Stimulated activated CD4-positive, alpha-beta T cell treated with anti-CD3 and anti-CD28 coated beads, Interleukin-12 subunit alpha, Interleukin-12 subunit beta, amount 100 ng/mL, for 48 hours (primary cell): Measurements from ENCODE around the gene LYG2.
"Not testable (repeated sequence)": the region's sequence is repeated elsewhere in the genome, so short reads cannot be mapped to it uniquely, and the experiment has no call there.

ENCODE experiments used
- DNase-seq, 3 donors: peaks; one replicate each; pipeline ENCODE4 v3.0.0-alpha.2; 2020; ENCODE audit warnings: low read depth in 2 of 3, low spot score in 1 of 3

LYG2 gene

GRCh38 chr2:99255491-99256318 is at the start of gene LYG2:
LYG2 (minus strand) TSS chr2:99255666; CDS start chr2:99254260, 1,406 bp downstream.
- no peak for DNase-seq

DNA sequence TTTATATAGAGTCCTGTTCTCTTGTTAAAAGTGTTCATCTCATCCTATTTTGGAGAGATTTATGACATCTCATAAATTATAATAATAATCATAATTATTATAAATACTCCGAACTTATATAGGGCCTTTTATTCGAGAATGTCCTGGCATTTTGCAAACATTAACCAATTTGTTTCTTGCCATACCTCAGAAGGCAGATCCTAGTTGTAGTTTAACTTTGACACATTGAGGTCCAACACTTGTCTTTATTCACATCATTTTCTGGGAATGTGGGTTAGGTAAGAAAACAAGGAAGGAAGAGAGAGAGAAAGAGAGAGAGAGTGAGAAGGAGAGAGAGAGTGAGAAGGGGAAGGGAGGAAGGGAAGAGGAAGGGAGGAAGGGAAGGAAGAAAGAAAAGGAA is 45.6 kb upstream of the LYG2 start, which contains the start of gene LYG1:
Gene LYG1, minus strand, starts transcription at position 101 of the 400 bp plus-strand sequence. CDS start 5,527 bp downstream, outside the sequence.
- not testable (repeated sequence) for DNase-seq

GRCh38 chr2:99299580-99299979 is 44.1 kb upstream of the LYG2 start:
- no peak for DNase-seq

DNA sequence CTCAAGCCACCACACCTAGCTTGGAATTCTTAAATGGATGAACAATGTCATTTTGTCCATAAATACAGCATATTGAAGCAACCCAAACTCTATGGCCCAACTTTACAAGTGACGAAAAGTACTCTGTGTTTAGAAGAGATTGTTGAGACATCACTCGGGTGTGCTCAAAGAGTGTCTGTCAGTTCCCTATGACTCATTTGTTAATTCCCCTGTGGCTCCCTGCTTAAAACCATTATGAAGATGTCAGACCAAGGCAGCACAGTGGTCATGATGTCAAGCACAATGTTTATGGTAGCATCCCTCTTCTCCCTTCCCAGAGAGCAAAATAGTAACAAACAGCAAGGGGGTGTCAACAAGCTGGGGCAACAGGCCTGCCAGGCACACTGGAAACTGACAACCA is 42.5 kb upstream of the LYG2 start:
- no peak for DNase-seq

DNA sequence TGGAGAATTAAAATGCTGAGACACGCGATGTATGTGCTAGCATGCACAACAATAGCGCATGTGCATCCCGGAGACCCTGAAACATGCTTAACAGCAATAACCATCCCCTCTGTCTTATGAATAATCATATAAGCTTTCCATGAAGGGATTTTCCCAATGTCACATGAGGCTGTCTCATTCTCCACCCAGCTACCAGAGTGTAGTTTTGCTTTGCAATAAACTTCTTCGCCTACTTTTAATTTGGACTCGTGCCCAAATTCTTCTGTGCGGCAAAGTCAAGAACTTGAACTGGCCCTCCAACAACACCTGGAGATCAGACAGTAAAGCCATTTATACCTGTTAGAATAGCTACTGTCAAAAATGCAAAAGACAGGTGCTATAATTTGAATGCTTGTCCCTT is 30.1 kb upstream of the LYG2 start:
- no peak for DNase-seq

DNA sequence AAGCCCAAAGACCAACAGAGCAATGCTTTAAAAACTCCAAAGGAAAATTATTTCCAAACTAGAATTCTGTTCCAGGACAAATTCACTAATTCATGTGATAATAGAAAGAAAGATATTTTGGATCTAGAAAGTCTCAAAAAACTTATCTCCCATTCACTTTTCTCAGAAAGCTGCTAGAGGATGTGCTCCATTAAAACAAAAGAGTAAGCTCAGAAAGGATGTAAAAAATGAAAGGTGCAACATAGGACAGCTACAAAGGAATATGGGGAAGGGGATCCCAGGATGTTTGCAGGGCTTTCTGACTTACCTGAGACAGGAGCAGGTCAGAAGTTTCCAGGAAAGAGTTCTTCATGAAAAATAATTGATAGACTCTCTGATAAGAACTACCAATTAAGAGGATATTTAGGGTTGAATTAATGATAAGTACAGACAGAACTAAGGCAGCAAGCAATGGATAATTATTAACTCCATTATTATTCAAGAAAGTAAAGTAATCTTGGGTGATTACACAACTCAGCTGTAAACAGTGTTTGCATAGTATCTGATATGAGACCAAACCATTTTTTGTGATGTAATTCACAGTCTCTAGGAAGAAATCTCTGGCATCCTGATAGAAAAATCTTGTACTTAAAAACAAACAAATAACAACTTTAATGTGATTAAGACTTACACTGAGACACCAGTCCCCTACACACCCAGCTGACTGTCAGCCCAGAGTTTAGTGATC is 24.7 kb upstream of the LYG2 start:
- no peak for DNase-seq

- no peak for DNase-seq
Observed at GRCh38 chr2:99278793-99279291, 23.4 kb upstream of the LYG2 start.

DNA sequence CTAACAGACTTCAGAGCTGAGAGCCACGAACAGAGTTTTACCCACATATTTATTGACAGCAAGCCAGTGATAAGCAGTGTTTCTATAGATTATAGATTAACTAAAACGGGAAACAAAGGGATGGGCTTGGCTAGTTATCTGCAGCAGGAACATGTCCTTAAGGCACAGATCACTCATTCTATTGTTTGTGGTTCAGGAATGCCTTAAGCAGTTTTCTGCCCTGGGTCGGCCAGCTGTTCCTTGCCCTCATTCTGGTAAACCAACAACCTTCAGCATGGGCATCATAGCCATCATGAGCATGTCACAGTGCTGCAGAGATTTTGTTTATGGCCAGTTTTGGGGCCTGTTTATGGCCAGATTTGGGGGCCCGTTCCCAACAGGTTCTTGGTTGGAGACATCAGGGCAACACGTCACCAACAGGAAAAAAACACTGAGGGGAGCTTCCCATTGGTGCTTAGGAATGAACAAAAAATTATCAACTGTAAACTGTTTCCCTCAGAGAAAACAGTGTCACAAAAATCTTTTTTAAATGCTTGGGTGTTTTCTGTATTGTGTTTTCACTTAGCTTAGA is 22.8 kb upstream of the LYG2 start:
- not testable (repeated sequence) for DNase-seq

GRCh38 chr2:99275882-99276281 is 20.4 kb upstream of the LYG2 start:
- DNase-seq, result no peak

DNA sequence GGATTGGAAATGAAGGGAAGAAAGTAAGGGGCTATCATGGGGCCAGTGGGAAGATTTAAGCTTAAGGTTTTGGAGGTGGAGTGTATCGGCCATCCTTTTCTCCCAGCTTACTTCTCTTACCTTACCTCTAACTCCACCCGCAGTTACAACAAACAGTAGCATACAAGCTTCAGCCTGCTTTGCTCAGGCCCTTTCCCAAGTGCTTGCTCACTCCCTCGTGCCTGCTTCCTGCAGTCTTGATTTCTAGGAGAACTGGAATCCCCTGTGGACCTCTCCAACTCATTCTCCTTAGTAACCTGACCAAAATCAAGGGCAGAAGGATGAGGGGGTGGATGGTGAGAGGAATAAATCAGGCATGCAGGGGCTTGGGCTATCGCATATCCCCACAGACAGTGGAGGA is 5.8 kb upstream of the LYG2 start:
- no peak for DNase-seq

GRCh38 chr2:99260184-99260583 is 4.7 kb upstream of the LYG2 start:
- DNase-seq, result no peak

DNA sequence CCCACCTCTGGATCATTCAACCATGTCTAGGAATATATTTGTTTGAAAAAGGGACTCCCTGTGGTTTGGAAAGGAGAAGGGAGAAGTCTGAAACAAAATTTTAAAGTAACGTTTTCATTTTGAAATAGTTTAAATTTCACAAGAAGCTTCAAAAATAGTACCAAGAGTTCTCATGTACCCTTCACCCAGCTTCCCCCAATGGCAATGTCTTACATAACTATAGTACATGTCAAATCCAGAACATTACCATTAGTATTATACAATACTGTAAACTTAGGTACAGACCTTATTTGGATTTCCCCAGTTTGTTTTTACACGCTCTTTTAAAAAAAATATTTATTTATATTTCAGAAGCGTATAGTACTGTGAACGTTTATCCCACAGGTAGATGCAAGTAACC is 4.0 kb upstream of the LYG2 start:
- DNase-seq, result no peak

GRCh38 chr2:99256677-99257076 is 1.2 kb upstream of the LYG2 start:
- DNase-seq, result no peak

- no peak for DNase-seq
Observed at GRCh38 chr2:99249951-99250350, 5.5 kb downstream of the LYG2 start.

DNA sequence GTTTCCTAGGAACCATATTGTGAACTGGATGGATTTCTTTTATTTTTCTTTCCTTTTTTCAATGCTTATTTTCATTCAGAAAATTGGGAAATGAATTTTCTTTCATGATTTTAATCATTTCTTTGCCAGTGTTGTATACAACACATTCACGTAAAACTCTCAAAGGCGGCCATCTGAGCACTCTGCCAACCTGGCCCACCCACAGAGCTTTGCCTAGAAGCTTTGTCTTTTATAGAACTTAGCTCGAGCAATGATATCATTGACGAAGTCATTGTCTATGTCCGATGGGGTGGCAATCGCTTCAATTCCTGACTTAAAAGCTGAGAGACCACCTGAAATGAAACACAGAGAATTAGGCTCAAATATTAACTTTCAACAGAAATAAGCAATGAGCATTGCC is 13.3 kb downstream of the LYG2 start:
- no peak for DNase-seq

- no peak for DNase-seq
Observed at GRCh38 chr2:99240431-99240830, 15.0 kb downstream of the LYG2 start.

DNA sequence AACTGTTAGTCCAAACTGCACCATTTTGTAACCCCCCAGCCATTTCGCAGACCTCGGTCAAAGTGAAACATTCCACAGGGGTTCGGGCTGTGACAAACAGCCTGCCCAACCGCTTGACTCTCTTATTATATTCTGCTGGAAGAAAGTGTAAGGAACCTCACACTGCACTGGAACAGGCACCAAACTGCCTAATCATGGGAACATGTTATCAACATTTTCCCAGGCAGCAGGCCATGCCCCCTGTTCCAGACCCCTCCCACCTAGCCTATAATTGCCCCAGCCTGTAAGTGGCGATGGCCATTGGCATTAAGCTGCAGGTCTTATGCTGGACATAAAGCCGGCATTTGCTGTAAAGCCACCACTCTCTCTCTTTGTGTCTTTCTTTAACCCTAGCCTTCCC is 16.9 kb downstream of the LYG2 start:
- no peak for DNase-seq

DNA sequence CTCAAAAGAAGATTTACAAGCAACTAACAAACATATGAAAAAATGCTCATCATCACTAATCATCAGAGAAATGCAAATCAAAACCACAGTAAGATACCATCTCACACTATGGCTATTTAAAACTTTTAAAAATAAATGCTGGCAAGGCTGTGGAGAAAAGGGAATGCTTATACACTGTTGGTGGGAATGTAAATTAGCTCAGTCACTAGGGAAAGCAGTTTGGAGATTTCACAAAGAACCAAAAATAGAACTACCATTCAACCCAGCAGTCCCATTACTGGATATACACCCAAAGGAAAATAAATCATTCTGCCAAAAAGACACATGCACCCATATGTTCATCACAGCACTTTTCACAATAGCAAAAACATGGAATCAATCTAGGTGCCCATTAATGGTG is 22.3 kb downstream of the LYG2 start:
- DNase-seq, result not testable (repeated sequence)

- no peak for DNase-seq
Observed at GRCh38 chr2:99217929-99218501, 37.5 kb downstream of the LYG2 start.

DNA sequence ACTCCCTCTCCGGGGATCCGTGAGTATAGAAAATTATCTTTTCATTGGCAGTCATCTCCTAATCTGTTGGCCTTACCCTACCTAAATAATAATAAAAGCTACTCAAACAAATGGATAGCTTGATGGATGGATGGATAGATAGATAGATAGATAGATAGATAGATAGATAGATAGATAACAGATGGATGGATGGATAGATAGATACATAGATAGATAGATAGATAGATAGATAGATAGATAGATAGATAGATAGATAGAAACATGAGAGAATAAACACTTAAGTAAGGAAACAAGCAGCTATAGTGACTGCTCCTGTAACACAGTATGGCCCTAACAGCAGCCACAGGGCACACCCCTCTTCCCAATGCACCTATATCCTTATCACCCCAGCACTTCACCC is 39.4 kb downstream of the LYG2 start:
- DNase-seq, result no peak

DNA sequence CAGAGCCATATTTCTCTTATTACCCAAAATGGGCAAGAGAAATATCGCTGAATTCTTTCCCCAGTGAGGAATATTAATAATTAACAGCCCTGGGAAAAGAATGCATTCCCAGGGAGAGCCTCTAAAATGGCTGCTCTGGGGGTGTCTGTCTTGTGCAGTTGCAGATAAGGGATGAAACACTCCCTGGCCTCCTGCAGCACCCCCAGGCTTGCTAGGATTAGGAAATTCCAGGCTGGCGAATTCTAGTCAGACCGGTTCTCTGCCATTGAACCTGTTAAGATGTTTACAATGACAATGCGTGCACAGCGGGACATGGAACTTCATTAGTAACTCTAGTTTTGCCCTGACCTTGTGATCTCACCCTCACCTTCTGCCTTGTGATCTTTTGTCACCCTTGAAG is 50.0 kb downstream of the LYG2 start:
- no peak for DNase-seq
